Lower leg skin (tissue), 3 donors: Measurements from ENCODE around the gene TMPRSS11A.

Experiments used
- POLR2A ChIP-seq, 2 donors: fragments of 450-650 bp; IDR thresholded peaks; one replicate each; pipeline ENCODE4 v1.6.1; 2016 to 2017; ENCODE audit warnings: antibody characterized with exemption in 2 of 2, mild to moderate bottlenecking in 1 of 2, moderate library complexity in 1 of 2
- TF ChIP-seq, protein P1 (sequence below), 3 donors: fragments of 450-650 bp; IDR thresholded peaks; one replicate each; pipeline ENCODE4 v1.5.1; 2016; ENCODE audit warnings: antibody characterized with exemption in 3 of 3, mild to moderate bottlenecking in 3 of 3, moderate library complexity in 2 of 3

DNA sequence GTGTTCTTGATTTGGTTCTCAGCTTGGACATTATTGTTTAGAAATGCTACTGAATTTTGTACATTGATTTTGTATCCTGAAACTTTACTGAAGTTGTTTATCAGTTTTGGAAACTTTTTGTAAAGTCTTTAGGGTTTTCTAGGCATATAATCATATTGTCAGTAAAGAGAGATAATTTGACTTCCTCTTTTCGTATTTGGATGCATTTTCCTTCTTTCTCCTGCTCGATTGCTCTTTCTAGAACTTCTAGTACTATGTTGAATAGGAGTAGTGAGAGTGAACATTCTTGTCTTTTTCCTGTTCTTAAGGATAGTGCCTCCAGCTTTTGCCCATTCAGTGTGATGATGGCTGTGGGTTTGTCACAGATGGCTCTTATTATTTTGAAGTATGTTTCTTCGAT, 24.1 kb downstream of the TMPRSS11A start:
- TF ChIP-seq, protein P1, sequence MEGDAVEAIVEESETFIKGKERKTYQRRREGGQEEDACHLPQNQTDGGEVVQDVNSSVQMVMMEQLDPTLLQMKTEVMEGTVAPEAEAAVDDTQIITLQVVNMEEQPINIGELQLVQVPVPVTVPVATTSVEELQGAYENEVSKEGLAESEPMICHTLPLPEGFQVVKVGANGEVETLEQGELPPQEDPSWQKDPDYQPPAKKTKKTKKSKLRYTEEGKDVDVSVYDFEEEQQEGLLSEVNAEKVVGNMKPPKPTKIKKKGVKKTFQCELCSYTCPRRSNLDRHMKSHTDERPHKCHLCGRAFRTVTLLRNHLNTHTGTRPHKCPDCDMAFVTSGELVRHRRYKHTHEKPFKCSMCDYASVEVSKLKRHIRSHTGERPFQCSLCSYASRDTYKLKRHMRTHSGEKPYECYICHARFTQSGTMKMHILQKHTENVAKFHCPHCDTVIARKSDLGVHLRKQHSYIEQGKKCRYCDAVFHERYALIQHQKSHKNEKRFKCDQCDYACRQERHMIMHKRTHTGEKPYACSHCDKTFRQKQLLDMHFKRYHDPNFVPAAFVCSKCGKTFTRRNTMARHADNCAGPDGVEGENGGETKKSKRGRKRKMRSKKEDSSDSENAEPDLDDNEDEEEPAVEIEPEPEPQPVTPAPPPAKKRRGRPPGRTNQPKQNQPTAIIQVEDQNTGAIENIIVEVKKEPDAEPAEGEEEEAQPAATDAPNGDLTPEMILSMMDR (IDR thresholded peaks at IDR 0.05) = no peak
- TF ChIP-seq POLR2A (IDR thresholded peaks at IDR 0.05) = no peak
